CD4-positive, alpha-beta T cell treated with Interferon gamma for 1 hour (primary cell): Measurements from ENCODE around the gene ACYP2.
"Not testable (repeated sequence)": the region's sequence is repeated elsewhere in the genome, so short reads cannot be mapped to it uniquely, and the experiment has no call there.

ENCODE experiments used
- DNase-seq: peaks from one replicate; pipeline ENCODE4 v3.0.0-alpha.2; 2020

ACYP2 gene

GRCh38 chr2:54279385-54279784 is 164.0 kb downstream of the ACYP2 start:
- DNase-seq = no peak

- no peak for DNase-seq
Observed at GRCh38 chr2:54284826-54285225, 169.4 kb downstream of the ACYP2 start.

- no peak for DNase-seq
Observed at GRCh38 chr2:54285451-54285850, 170.0 kb downstream of the ACYP2 start.

DNA sequence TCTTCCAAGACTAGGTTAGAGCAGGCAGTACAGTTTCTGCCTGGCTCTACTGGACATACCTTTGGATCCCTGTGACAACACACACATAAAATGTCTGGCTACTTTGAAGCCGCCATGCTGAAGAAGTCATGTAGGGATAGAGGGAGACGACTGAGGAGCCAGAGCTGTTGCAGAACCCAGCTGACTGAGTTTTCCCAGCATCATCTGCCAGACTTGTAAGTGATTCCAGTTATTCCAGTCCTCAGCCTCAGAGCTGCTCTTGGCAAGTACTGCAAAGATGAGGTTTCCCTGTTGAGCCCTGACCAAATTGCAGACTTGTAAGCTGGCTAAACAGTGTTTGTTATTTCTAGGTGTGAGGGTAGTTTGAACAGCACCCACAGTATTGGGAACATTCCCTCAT is 172.1 kb downstream of the ACYP2 start:
- DNase-seq = no peak

DNA sequence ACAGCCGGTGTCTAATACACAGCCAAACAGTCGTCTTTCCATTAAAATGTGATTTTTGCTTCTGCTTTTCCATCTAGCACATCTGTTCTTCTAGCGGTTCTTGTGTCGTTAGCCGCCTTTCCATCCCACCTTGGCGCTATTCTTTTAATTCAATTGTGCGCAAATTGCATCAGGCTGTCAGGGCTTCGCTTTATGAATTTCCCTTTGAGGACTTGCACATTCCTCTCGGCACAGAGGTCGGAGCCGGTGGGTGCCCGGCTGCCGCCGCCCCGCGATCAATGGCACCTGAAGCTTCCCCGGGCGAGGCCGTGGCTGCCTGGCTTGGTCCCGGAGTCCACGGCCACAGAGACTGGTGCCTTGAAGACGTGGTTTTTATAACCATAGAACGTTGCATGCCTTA is 174.5 kb downstream of the ACYP2 start:
- DNase-seq = no peak

DNA sequence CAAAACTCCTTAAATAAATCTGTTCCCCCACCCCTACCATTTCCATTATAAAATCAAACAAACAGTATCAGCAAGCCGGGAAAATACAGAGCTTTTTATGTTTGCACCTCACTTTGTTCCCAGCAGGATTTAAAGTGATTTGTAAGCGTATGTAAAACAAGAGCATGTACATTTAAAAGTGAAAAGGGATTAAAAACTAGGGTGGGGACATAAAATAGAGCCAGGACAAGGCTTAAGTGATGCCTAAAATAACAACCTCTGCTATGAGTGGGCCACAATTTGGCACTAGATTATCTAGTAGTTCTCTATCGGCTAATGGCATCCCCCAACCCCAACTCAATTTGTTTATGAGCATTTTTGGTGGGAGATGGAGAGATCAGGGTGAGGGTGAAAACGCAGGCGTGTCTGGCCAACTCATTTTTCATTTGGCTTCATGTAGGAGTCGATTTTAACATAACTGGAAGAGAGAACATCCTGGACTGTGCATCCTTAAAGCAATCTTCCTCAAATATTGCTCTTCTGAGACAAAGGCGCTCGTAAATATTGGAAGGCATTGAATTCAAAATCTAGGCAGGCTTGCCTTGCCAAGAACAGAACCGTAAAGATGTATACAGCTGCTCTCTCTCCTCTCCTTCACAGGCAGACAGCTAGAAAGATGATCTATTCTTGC is 175.1 kb downstream of the ACYP2 start:
- no peak for DNase-seq

- DNase-seq = not testable (repeated sequence)
Observed at GRCh38 chr2:54294665-54295064, 179.2 kb downstream of the ACYP2 start.

- DNase-seq = no peak
Observed at GRCh38 chr2:54295911-54296310, 180.5 kb downstream of the ACYP2 start.

DNA sequence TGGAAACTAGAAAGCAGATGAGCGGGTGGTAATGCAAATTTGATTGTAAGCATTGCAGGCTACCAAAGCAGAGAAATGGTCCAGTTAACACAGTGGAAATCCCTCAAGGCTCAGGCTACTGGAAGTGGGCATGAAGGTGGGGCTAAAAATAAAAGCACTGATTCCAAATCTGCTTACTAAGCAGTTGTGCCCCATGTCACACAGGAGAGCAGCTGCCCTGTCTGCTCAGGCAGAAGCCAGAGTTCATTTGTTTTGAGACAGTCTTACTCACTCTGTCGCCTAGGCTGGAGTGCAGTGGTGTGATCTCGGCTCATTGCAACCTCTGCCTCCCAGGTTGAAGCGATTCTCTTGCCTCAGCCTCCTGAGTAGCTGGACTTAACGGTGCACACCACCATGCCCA is 183.1 kb downstream of the ACYP2 start:
- no peak for DNase-seq

- no peak for DNase-seq
Observed at GRCh38 chr2:54303631-54304030, 188.2 kb downstream of the ACYP2 start.

- no peak for DNase-seq
Observed at GRCh38 chr2:54306556-54306955, 191.1 kb downstream of the ACYP2 start.

- no peak for DNase-seq
Observed at GRCh38 chr2:54308186-54308585, 192.8 kb downstream of the ACYP2 start.

- no peak for DNase-seq
Observed at GRCh38 chr2:54308782-54309181, 193.4 kb downstream of the ACYP2 start.

- no peak for DNase-seq
Observed at GRCh38 chr2:54310311-54310710, 194.9 kb downstream of the ACYP2 start.

DNA sequence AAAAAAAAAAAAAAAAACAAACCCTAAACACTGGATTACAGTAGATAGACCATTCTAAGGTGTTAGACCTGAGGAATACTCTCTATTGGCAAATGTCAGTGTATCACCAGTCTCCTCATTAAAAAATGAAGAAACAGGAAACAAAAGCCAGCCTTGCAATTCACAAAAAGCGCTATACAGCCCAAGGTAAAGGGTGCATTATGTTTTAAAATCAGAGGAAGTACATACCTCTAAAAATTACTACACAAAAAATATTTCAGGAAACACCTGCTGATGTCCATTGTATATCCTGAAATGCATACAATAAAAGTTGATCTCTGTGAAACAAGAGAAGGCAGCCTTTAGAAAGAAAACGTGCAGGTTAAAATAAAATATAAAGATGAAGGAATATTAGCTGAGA is 195.5 kb downstream of the ACYP2 start:
- DNase-seq = no peak

GRCh38 chr2:54313147-54313546 is 197.7 kb downstream of the ACYP2 start:
- no peak for DNase-seq

DNA sequence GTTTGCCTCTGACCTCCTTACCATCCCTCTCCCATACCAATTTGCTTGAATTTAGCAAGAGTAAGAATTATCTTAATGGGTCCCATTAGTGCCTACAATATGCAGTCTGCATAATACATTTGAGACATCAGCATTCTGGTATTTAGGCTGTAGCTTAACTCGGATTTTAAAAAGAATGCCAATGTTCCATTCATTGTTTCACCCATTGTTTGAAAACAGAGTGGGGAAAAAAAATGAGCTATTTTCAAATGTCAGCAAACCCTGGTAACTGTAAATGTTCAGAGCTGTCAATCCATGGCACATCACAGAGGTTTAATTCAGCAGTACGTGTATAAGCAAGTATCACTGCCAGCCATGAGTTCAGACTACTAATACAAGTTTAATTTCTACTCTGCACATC is 202.6 kb downstream of the ACYP2 start:
- DNase-seq = no peak

GRCh38 chr2:54318821-54319220 is 203.4 kb downstream of the ACYP2 start:
- no peak for DNase-seq

DNA sequence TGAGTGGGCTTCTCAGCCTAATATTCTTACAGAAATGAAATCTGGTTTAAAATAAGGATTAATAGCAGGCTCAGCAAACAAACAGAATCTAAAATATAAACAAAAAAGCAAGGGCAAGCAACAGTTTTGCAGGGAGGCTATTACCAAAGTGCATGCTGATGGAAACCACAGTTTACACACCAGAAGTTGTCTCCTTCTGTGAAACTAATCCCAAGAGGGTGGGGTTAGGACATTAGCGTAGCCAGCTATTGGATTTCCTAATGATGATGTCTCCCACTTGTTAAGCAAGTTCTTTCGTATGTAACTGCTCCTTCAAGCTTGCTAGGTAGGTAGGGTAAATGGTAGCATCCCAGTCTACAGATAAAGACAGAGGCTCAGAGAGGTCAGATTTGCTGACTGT is 205.6 kb downstream of the ACYP2 start:
- DNase-seq = no peak

GRCh38 chr2:54324517-54324916 is 209.1 kb downstream of the ACYP2 start:
- DNase-seq = not testable (repeated sequence)

DNA sequence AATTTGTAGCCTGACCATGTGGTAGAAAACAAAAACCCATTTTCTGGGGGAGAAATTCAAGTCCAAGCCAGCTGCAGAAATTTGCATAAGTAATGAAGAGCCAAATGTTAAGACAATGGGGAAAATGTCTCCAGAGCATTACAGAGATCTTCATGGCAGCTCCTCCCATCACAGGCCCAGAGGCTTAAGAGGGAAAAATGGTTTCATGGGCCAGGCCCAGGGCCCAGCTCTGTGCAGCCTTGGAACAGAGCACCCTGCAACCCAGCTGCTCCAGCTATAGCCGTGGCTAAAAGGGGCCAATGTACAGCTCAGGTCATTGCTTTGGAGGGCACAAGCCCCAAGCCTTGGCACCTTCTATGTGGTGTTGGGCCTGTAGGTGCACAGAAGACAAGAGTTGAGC is 209.7 kb downstream of the ACYP2 start:
- DNase-seq = no peak

DNA sequence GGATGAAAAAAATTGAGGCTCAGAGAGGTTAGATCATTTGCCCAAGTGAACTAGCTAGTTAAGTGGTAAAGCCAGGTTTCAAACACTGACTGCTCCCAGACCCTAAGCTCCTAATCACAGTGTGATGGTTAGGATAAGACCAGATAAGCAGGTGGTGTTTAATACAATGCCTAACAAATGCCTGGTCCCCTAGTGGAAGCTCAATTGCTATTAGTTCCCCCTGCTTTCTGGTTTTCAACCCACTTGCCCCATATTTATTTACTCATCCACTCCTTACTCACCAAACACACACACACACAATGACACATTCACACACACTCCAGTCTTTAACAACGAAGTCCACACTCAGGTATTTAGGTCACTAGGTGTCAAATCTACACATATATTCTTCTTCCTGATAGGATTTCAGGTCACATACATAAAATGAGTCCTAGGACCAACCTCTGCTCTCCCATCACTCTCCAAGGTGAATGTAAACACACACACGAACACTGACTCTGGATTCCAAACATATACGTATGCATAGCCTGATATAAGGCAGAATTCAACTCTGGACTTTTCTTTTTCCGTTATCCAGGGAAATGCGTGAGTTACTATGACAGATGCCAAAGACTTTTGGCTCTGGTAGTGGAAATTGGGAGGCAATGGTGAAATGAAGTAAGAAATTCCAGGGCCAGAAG is 214.2 kb downstream of the ACYP2 start:
- DNase-seq = no peak

- peak; percentile 92 for DNase-seq
Observed at GRCh38 chr2:54330162-54330925, 214.9 kb downstream of the ACYP2 start.
